ENCODE measurements around the gene CARS1.

DNA sequence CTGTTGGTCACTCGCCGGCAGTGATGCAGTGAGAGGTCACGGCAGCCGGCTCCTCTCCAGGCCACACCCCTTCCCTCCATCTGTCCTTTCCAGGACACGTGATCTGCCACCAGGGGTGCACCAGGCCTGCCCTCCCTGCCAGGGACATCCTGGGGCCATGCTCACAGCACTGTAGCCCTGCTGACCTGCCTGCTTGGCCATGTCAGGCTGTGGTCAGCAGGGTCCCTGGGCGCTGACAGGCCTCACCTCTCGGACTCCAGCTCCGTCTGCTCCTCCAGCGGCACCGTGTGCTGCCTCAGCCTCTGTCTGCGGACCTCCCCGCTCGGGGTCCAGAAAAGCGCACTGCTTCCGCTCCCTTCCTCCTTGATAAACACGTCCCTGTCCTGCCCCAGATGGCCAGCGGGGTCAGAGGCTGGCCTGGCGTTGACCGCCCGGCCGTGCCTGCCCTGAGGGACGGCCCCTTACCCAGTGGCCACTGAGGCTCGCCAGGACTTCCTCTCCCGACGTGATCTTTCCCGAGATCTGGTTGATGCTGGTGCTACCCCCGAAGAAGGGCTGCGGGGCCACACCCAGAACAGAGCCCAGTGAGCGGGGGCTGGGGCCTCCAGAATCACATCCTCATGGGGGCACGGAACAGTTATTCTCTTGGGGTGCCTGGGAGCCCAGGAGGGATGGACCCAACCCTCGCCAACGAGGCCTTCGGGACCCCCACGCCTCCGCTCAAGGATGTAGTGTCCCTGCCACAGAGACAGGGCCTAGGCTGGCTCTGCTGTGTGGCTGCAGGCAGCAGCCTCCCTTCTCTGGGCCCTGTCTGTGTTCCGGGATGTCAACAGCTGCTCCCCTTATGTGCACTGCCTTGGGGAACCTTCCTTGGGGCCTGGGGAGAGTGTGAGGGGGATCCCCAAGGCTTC, 36.3 kb upstream of the CARS1 start:
- TF ChIP-seq CTCF (IDR thresholded peaks at IDR 0.05), result no peak
- no peak for TF ChIP-seq POLR2AphosphoS5 (IDR thresholded peaks at IDR 0.05; ENCODE audit: low read depth, low read length)
